Endothelial cell (in vitro differentiated cells): ENCODE results near the gene AP3B1. TPM values are rescaled to one million over a fixed set of nuclear protein-coding genes. Genes with fewer than 3 reads are reported as not detected.

Experiments used
- DNase-seq: peaks from one replicate; pipeline ENCODE4 v3.0.0; 2021; ENCODE audit warnings: low spot score
- H3K27ac Mint-ChIP-seq: one replicate; pipeline ENCODE4 v1.8.0; 2021; ENCODE audit warnings: mixed read lengths, inconsistent platforms; ENCODE audit not compliant: unreplicated experiment
- H3K27me3 Mint-ChIP-seq: one replicate; pipeline ENCODE4 v1.8.0; 2021; ENCODE audit warnings: mild to moderate bottlenecking, moderate library complexity, mixed read lengths, inconsistent platforms; ENCODE audit not compliant: unreplicated experiment
- H3K36me3 Mint-ChIP-seq: one replicate; pipeline ENCODE4 v1.8.0; 2021; ENCODE audit warnings: mild to moderate bottlenecking, low read depth, mixed read lengths, inconsistent platforms; ENCODE audit not compliant: unreplicated experiment
- H3K4me1 Mint-ChIP-seq: one replicate; pipeline ENCODE4 v1.8.0; 2021; ENCODE audit warnings: mild to moderate bottlenecking, mixed read lengths, inconsistent platforms; ENCODE audit not compliant: unreplicated experiment
- H3K4me3 Mint-ChIP-seq: one replicate; pipeline ENCODE4 v1.8.0; 2021; ENCODE audit warnings: mild to moderate bottlenecking, mixed read lengths, inconsistent platforms; ENCODE audit not compliant: unreplicated experiment
- H3K9me3 Mint-ChIP-seq: one replicate; pipeline ENCODE4 v1.8.0; 2021; ENCODE audit warnings: mixed read lengths, inconsistent platforms; ENCODE audit not compliant: unreplicated experiment
- total RNA-seq: library from RNA; stranded (reverse); fragmentation: NEBNext Ultra II Directional; extraction: Animal tissue kit (Norgen Biotek cat#: 25700); gene quantifications from one replicate; pipeline ENCODE4 v1.2.1, GENCODE V29; 2021; ENCODE audit not compliant: unreplicated experiment
- TF ChIP-seq, protein P1 (sequence below): fragments of 200-600 bp; sonication (generic); IDR thresholded peaks from one replicate; pipeline ENCODE4 v1.5.0; 2021; ENCODE audit warnings: antibody characterized with exemption; ENCODE audit not compliant: unreplicated experiment

AP3B1 gene
- total RNA-seq, 1 donor from 2014 or later, result 60.9 TPM

DNA sequence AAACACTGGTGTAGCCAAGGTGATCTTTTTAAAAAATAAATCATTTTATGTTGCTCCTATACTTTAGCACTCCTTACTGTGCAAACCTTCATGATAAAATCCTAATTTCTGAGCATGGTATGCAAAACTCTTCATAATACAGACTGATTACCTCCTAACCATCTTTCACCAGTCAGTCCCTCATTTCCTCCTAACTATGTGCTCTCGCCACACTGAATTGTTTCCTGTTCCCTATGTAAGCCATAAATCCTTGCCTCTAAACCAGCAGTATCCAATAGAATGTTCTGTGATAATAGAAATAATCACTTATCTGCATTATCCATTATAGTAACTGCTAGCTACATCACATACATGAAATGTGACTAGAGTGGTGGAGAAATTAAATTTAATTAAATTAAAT lies 10.7 kb downstream of the AP3B1 start:
- DNase-seq, result no peak
- Mint-ChIP-seq H3K27me3 (no peaks in the 10 kb centered on the region), H3K36me3 (no peaks in the 10 kb centered on the region), H3K4me1 (peaks cover 15% of the 10 kb centered on the region), H3K4me3 (no peak overlapping the region), H3K27ac (no peak overlapping the region), H3K9me3 (peaks cover 4% of the 10 kb centered on the region)
- TF ChIP-seq, protein P1, sequence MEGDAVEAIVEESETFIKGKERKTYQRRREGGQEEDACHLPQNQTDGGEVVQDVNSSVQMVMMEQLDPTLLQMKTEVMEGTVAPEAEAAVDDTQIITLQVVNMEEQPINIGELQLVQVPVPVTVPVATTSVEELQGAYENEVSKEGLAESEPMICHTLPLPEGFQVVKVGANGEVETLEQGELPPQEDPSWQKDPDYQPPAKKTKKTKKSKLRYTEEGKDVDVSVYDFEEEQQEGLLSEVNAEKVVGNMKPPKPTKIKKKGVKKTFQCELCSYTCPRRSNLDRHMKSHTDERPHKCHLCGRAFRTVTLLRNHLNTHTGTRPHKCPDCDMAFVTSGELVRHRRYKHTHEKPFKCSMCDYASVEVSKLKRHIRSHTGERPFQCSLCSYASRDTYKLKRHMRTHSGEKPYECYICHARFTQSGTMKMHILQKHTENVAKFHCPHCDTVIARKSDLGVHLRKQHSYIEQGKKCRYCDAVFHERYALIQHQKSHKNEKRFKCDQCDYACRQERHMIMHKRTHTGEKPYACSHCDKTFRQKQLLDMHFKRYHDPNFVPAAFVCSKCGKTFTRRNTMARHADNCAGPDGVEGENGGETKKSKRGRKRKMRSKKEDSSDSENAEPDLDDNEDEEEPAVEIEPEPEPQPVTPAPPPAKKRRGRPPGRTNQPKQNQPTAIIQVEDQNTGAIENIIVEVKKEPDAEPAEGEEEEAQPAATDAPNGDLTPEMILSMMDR, result no peak

DNA sequence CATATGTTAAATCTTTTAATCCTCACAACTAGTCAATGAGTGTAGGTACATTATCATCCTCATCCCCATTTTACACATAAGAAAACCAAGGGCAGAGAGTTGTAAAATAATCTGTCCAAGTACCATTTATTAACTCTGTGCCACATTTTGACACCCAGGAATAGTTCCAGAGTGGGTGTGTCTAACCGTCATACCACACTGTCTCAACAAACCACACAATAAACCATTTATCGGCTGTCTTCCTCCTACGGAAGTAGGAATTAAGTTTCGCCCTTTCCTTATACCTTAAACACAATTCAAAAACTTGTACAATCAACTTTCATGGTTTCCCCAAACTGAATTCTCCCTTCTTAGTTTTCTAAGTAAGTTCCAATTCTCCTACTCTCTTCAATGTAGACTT lies 11.4 kb downstream of the AP3B1 start:
- TF ChIP-seq, protein P1, result no peak
- H3K27me3 Mint-ChIP-seq, result no peaks in the 10 kb centered on the region
- no peak for DNase-seq
- no peak overlapping the region for H3K4me3 Mint-ChIP-seq
- H3K9me3 Mint-ChIP-seq, result peaks cover 4% of the 10 kb centered on the region
- H3K4me1 Mint-ChIP-seq, result peaks cover 15% of the 10 kb centered on the region
- H3K27ac Mint-ChIP-seq, result no peak overlapping the region
- H3K36me3 Mint-ChIP-seq, result no peaks in the 10 kb centered on the region

DNA sequence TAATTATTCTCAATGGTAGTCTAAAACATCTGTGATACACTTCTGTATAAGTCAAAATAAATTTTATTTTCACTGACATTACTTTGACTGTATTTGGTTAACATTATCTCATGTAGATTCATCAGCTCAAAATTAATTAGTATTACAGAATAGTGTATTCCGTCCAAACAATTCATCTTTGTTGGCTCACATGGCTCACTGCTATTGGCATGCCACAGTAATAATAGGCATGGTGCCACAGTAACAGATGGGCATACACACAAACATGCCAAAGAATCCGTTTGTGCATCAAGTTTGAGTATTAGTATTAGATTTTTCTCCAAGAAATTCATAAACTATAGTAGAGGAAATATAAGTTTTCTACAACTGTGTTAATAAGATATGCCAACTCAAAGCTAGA lies 14.2 kb downstream of the AP3B1 start:
- DNase-seq, result no peak
- TF ChIP-seq, protein P1, result no peak
- Mint-ChIP-seq H3K36me3 (no peaks in the 10 kb centered on the region), H3K27ac (no peak overlapping the region), H3K9me3 (no peaks in the 10 kb centered on the region), H3K4me3 (no peak overlapping the region), H3K27me3 (no peaks in the 10 kb centered on the region), H3K4me1 (peaks cover 16% of the 10 kb centered on the region)

DNA sequence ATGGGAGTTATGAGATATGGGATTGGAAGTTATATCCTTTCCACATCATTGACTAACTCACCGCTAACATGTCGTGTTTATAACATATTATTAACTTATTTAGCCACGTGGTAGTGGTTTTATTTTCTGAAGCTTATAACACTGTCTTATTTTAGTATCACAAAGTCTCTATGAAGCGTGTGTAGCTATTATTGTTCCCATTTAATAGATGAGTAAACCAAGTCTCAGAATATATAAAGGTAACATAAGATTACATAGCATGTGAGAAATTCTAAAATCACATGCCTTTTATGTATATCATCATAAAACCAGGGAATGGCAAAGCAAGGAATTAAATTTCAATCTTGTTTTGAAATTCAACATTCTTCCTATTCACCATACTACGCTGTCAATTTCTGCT lies 15.3 kb downstream of the AP3B1 start:
- no peak for DNase-seq
- TF ChIP-seq, protein P1, result no peak
- no peak overlapping the region for H3K27ac Mint-ChIP-seq
- no peaks in the 10 kb centered on the region for H3K9me3 Mint-ChIP-seq
- H3K4me3 Mint-ChIP-seq, result no peak overlapping the region
- H3K27me3 Mint-ChIP-seq, result no peaks in the 10 kb centered on the region
- H3K36me3 Mint-ChIP-seq, result no peaks in the 10 kb centered on the region
- H3K4me1 Mint-ChIP-seq, result peaks cover 16% of the 10 kb centered on the region

DNA sequence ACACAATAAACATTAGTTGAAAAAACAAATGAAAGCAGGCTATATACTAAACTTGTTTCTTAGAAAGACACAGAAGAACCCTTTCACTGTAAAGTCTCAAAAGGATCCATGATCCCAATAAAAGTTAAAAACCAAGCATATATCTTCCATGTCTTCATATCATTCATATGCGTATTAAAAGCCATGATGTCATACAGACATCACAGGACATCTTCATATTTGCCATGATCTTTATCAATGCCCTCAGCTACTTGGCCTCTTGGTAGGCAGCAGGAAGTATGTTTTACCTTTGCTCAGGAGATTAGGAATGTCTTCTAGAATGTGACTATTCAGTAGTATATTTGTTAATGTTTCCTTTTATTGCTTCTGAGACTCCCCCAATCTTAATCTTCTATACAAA lies 16.8 kb downstream of the AP3B1 start:
- H3K4me3 Mint-ChIP-seq, result no peak overlapping the region
- no peaks in the 10 kb centered on the region for H3K36me3 Mint-ChIP-seq
- no peak overlapping the region for H3K27ac Mint-ChIP-seq
- H3K9me3 Mint-ChIP-seq, result no peaks in the 10 kb centered on the region
- TF ChIP-seq, protein P1, result no peak
- peaks cover 14% of the 10 kb centered on the region for H3K4me1 Mint-ChIP-seq
- H3K27me3 Mint-ChIP-seq, result no peaks in the 10 kb centered on the region
- DNase-seq, result no peak
